Measurements from ENCODE around the gene PKN3.
A peak's percentile ranks its signal among the peaks of the same experiment; 100 is the strongest.
"Not testable (repeated sequence)": the region's sequence is repeated elsewhere in the genome, so short reads cannot be mapped to it uniquely, and the experiment has no call there.

PKN3 gene

GRCh38 chr9:128694344-128694743 is 8.0 kb upstream of the PKN3 start:
- no peak for DNase-seq

- no peak for DNase-seq
Measured at GRCh38 chr9:128696923-128697707, 5.2 kb upstream of the PKN3 start.

- DNase-seq = not testable (repeated sequence)
Measured at GRCh38 chr9:128699096-128699795, 3.1 kb upstream of the PKN3 start.

- DNase-seq = no peak
Measured at GRCh38 chr9:128701227-128701854, 962 bp upstream of the PKN3 start.

- peak; percentile 48 for DNase-seq
Measured at GRCh38 chr9:128702949-128703615, 779 bp downstream of the PKN3 start.

GRCh38 chr9:128703616-128704355 is 1.5 kb downstream of the PKN3 start:
- DNase-seq = no peak

- DNase-seq = no peak
Measured at GRCh38 chr9:128704356-128704670, 2.0 kb downstream of the PKN3 start.

GRCh38 chr9:128705051-128705965 is 3.0 kb downstream of the PKN3 start:
- no peak for DNase-seq

- no peak for DNase-seq
Measured at GRCh38 chr9:128706045-128706444, 3.7 kb downstream of the PKN3 start.

GRCh38 chr9:128706671-128707381 is 4.5 kb downstream of the PKN3 start:
- DNase-seq = no peak

GRCh38 chr9:128707446-128707845 is 5.1 kb downstream of the PKN3 start:
- no peak for DNase-seq

GRCh38 chr9:128712451-128713410 is 10.4 kb downstream of the PKN3 start:
- DNase-seq = no peak

- DNase-seq = no peak
Measured at GRCh38 chr9:128713411-128713780, 11.1 kb downstream of the PKN3 start.

- no peak for DNase-seq
Measured at GRCh38 chr9:128713941-128714573, 11.8 kb downstream of the PKN3 start.

- no peak for DNase-seq
Measured at GRCh38 chr9:128714586-128715435, 12.5 kb downstream of the PKN3 start.

GRCh38 chr9:128715436-128715750 is 13.1 kb downstream of the PKN3 start:
- DNase-seq = no peak

- no peak for DNase-seq
Measured at GRCh38 chr9:128716581-128717254, 14.4 kb downstream of the PKN3 start.

GRCh38 chr9:128718047-128718446 is 15.7 kb downstream of the PKN3 start:
- no peak for DNase-seq
